HCT116 (cell line): ENCODE data around the gene ZDHHC19. TPM values are rescaled to one million over a fixed set of nuclear protein-coding genes. Genes with fewer than 3 reads are reported as not detected.

ENCODE experiments used
- ATAC-seq: fragments of 200-7000 bp; cut with Tn5 transposase; 2 replicates; pipeline ENCODE4 v1.9.1; 2020; ENCODE audit warnings: mild to moderate bottlenecking, moderate library complexity
- BruUV-seq: library from RNA; stranded (reverse); fragments of 400-500 nt; replicated peaks from 2 replicates; lab custom pipeline; 2021; lab: Mats Ljungman, UMichigan
- CTCF ChIA-PET: fragments of 300-600 bp; sonication (Branson Sonifier 250); formaldehyde crosslinking; loops from one replicate; lab custom pipeline; 2021; ENCODE audit warnings: antibody characterized with exemption; lab: Charles Lee
- POLR2A ChIA-PET: fragments of 300-600, 350-600 bp; sonication (Branson Sonifier 250); formaldehyde crosslinking; loops from one replicate; lab custom pipeline; 2021; ENCODE audit warnings: antibody characterized with exemption; lab: Charles Lee
- RAD21 ChIA-PET, 2 experiments: fragments of 300-600 bp; sonication (Branson Sonifier 250); formaldehyde crosslinking; loops; one replicate each; lab custom pipeline; 2023; ENCODE audit warnings: low total read pairs in 2 of 2; ENCODE audit not compliant: uncharacterized antibody in 2 of 2, unreplicated experiment in 2 of 2, low non-redundant PET in 1 of 2; lab: Charles Lee
- DNase-seq: peaks from one replicate; pipeline ENCODE4 v3.0.0-alpha.2; 2010; ENCODE audit warnings: low read depth, low spot score
- H2AFZ ChIP-seq: fragments of 200-600 bp; shearing (Covaris generic), sonication (generic); 2 replicates; pipeline ENCODE4 v1.6.1; 2017; ENCODE audit warnings: low read depth, mixed run types, mixed read lengths, antibody characterized with exemption, low read length; ENCODE audit not compliant: poor library complexity, severe bottlenecking
- H3K27ac ChIP-seq: 2 replicates; pipeline ENCODE4 v1.5.1; 2012; ENCODE audit warnings: low read depth, low read length
- H3K27me3 ChIP-seq: fragments of 200-600 bp; sonication (generic); 2 replicates; pipeline ENCODE4 v1.6.1; 2016; ENCODE audit warnings: mixed run types, low read length, mixed read lengths; ENCODE audit not compliant: insufficient read depth
- H3K36me3 ChIP-seq, 2 experiments: fragments of 200-500 bp in 1 of 2; fragments of 200-600 bp in 1 of 2; sonication (Bioruptor generic) in 1 of 2; sonication (generic) in 1 of 2; 2 replicates each; pipeline versions ENCODE4 v1.5.1 to v1.6.1; 2014 to 2016; ENCODE audit warnings: low read length in 2 of 2, inconsistent platforms in 1 of 2, mixed read lengths in 1 of 2, mixed run types in 1 of 2; ENCODE audit not compliant: insufficient read depth in 2 of 2, control insufficient read depth in 1 of 2
- H3K4me1 ChIP-seq, 2 experiments: fragments of 200-600 bp in 1 of 2; sonication (generic) in 1 of 2; 2 replicates each; pipeline versions ENCODE4 v1.5.1 to v1.6.1; 2012 to 2017; ENCODE audit warnings: low read length in 2 of 2, inconsistent platforms in 1 of 2, mild to moderate bottlenecking in 1 of 2, mixed read lengths in 1 of 2, mixed run types in 1 of 2, moderate library complexity in 1 of 2; ENCODE audit not compliant: insufficient read depth in 2 of 2, control insufficient read depth in 1 of 2
- H3K4me2 ChIP-seq: fragments of 200-600 bp; sonication (generic); 2 replicates; pipeline ENCODE4 v1.6.1; 2017; ENCODE audit warnings: mixed run types, low read length, mixed read lengths
- H3K4me3 ChIP-seq, 2 experiments: fragments of 200-600 bp in 1 of 2; sonication (generic) in 1 of 2; replicated peaks in 1 of 2; 2 replicates each; pipeline ENCODE4 v1.5.1; 2011 to 2016; ENCODE audit warnings: low read length in 2 of 2, control low read depth in 1 of 2, low read depth in 1 of 2, mild to moderate bottlenecking in 1 of 2, mixed read lengths in 1 of 2, mixed run types in 1 of 2
- H3K79me2 ChIP-seq: fragments of 200-600 bp; sonication (generic); 2 replicates; pipeline ENCODE4 v1.6.1; 2017; ENCODE audit warnings: mild to moderate bottlenecking, mixed run types, low read length, moderate library complexity, mixed read lengths; ENCODE audit not compliant: insufficient read depth
- H3K9ac ChIP-seq: fragments of 200-600 bp; sonication (generic); 2 replicates; pipeline ENCODE4 v1.6.1; 2016; ENCODE audit warnings: low read length, mixed read lengths
- H3K9me2 ChIP-seq: fragments of 200-600 bp; sonication (generic), shearing (Covaris generic); 2 replicates; pipeline ENCODE4 v1.6.1; 2017; ENCODE audit warnings: mixed run types, mild to moderate bottlenecking, moderate library complexity; ENCODE audit not compliant: insufficient read depth
- H3K9me3 ChIP-seq, 2 experiments: fragments of 200-500 bp in 1 of 2; fragments of 200-600 bp in 1 of 2; sonication (Bioruptor generic) in 1 of 2; sonication (generic) in 1 of 2; 2 replicates each; pipeline ENCODE4 v1.6.1; 2014 to 2017; ENCODE audit warnings: low read length in 2 of 2, mixed read lengths in 2 of 2, inconsistent platforms in 1 of 2, low read depth in 1 of 2, mild to moderate bottlenecking in 1 of 2, mixed run types in 1 of 2, moderate library complexity in 1 of 2; ENCODE audit not compliant: control insufficient read depth in 1 of 2, insufficient read depth in 1 of 2
- H4K20me1 ChIP-seq: fragments of 200-600 bp; sonication (generic), shearing (Covaris generic); 2 replicates; pipeline ENCODE4 v1.6.1; 2017; ENCODE audit warnings: mixed run types, mild to moderate bottlenecking, moderate library complexity; ENCODE audit not compliant: insufficient read depth
- ATF3 ChIP-seq: IDR thresholded peaks from 2 replicates; pipeline ENCODE4 v1.6.1; 2012
- CBX3 ChIP-seq: IDR thresholded peaks from 2 replicates; pipeline ENCODE4 v1.6.1; 2012; ENCODE audit warnings: low read depth
- CEBPB ChIP-seq: IDR thresholded peaks from 2 replicates; pipeline ENCODE4 v1.6.1; 2012; ENCODE audit warnings: low read depth
- EGR1 ChIP-seq: IDR thresholded peaks from 2 replicates; pipeline ENCODE4 v1.6.1; 2012; ENCODE audit warnings: low read depth
- EZH2phosphoT487 ChIP-seq: fragments of 200-600 bp; IDR thresholded peaks from 2 replicates; pipeline ENCODE4 v1.6.1; 2018; ENCODE audit warnings: antibody characterized with exemption, borderline replicate concordance
- FOSL1 ChIP-seq: IDR thresholded peaks from 2 replicates; pipeline ENCODE4 v1.6.1; 2012; ENCODE audit warnings: low read depth
- POLR2A ChIP-seq: IDR thresholded peaks from 2 replicates; pipeline ENCODE4 v1.7.0; 2011; ENCODE audit warnings: borderline replicate concordance; ENCODE audit not compliant: insufficient read depth, insufficient read length; ENCODE audit errors: extremely low read depth
- REST ChIP-seq: IDR thresholded peaks from 2 replicates; pipeline ENCODE4 v1.6.1; 2012; ENCODE audit warnings: low read depth
- SIN3A ChIP-seq: IDR thresholded peaks from 2 replicates; pipeline ENCODE4 v1.6.1; 2012; ENCODE audit warnings: low read depth
- SP1 ChIP-seq: IDR thresholded peaks from 2 replicates; pipeline ENCODE4 v1.6.1; 2012; ENCODE audit warnings: low read depth
- TCF7L2 ChIP-seq: IDR thresholded peaks from 2 replicates; pipeline ENCODE4 v1.7.0; 2011; ENCODE audit warnings: borderline replicate concordance, inconsistent platforms; ENCODE audit not compliant: insufficient read depth, insufficient read length; ENCODE audit errors: extremely low read depth
- YY1 ChIP-seq: IDR thresholded peaks from 2 replicates; pipeline ENCODE4 v1.6.1; 2011; ENCODE audit warnings: low read length, low read depth, moderate library complexity, mild to moderate bottlenecking; ENCODE audit not compliant: insufficient replicate concordance; ENCODE audit errors: extremely low read depth
- ZNF274 ChIP-seq: fragments of 200-500 bp; sonication (Bioruptor generic); IDR thresholded peaks from 2 replicates; pipeline ENCODE4 v1.6.1; 2014; ENCODE audit warnings: mild to moderate bottlenecking, low read depth, low read length, inconsistent platforms
- intact Hi-C: fragments of 100-400 bp; cut with micrococcal nuclease; formaldehyde crosslinking; loops from 2 replicates; pipeline ENCODE4 v1.10.0; 2022
- total RNA-seq: library from RNA; stranded (reverse); gene quantifications from one replicate; pipeline ENCODE4 v1.2.1, GENCODE V29; 2021; ENCODE audit not compliant: unreplicated experiment

ZDHHC19 gene
- total RNA-seq, 1 experiment from 2014 or later = not detected

- Histone ChIP-seq H3K79me2 (no peaks in the 10 kb centered on the region), H3K9ac (no peak overlapping the region), H3K9me3 (no peaks in the 10 kb centered on the region), H3K27ac (no peak overlapping the region), H3K27me3 (no peaks in the 10 kb centered on the region), H2AFZ (no peak overlapping the region), H3K4me2 (no peak overlapping the region), H3K4me3 (no peak overlapping the region), H3K9me2 (no peaks in the 10 kb centered on the region), H3K36me3 (peaks cover 9 to 11% of the 10 kb centered on the region in 2 experiments; a peak in 3 of 4 replicates), H3K4me1 (no peaks in the 10 kb centered on the region), H4K20me1 (no peaks in the 10 kb centered on the region)
- ATAC-seq (no peak), DNase-seq (no peak)
- TF ChIP-seq ZNF274 = no peak
- TF ChIP-seq POLR2A = no peak
- TF ChIP-seq SIN3A = no peak
- TF ChIP-seq CEBPB = no peak
- TF ChIP-seq FOSL1 = no peak
- no peak for TF ChIP-seq SP1
- POLR2A ChIA-PET = no interaction called here
- intact Hi-C loops = no loop called here
- CTCF ChIA-PET = no interaction called here
- RAD21 ChIA-PET = no interaction called here
- BruUV-seq = no TSS peak
Measured at GRCh38 chr3:196237203-196237602, 26.0 kb upstream of the ZDHHC19 start.

GRCh38 chr3:196236223-196236622, 25.0 kb upstream of the ZDHHC19 start:
- H3K4me3 ChIP-seq = no peak overlapping the region
- TF ChIP-seq ATF3 (no peak), REST (no peak), TCF7L2 (no peak), ZNF274 (no peak), EGR1 (no peak), CBX3 (no peak), EZH2phosphoT487 (no peak), YY1 (no peak)
- H3K27ac ChIP-seq = no peak overlapping the region
- peaks cover 1 to 2% of the 10 kb centered on the region in 2 experiments; a peak in 1 of 4 replicates for H3K36me3 ChIP-seq
- ATAC-seq (no peak), DNase-seq (no peak)
- no peaks in the 10 kb centered on the region for H3K79me2 ChIP-seq
- no peaks in the 10 kb centered on the region for H3K4me1 ChIP-seq
- ChIA-PET POLR2A (no interaction called here), CTCF (no interaction called here), RAD21 (no interaction called here)
- H3K9ac ChIP-seq = no peak overlapping the region
- H3K4me2 ChIP-seq = no peak overlapping the region
- BruUV-seq = no TSS peak
- intact Hi-C loops = no loop called here
- H2AFZ ChIP-seq = no peak overlapping the region
- no peaks in the 10 kb centered on the region for H3K9me2 ChIP-seq
- no peaks in the 10 kb centered on the region for H3K9me3 ChIP-seq
- H3K27me3 ChIP-seq = no peaks in the 10 kb centered on the region
- H4K20me1 ChIP-seq = no peaks in the 10 kb centered on the region
